ENCODE results near the gene GPR156.

Gene GPR156

GRCh38 chr3:120192579-120192978 lies 92.4 kb downstream of the GPR156 start:
- DNase-seq: no peak

GRCh38 chr3:120192159-120192558 lies 92.9 kb downstream of the GPR156 start:
- peak; percentile 17 for DNase-seq

GRCh38 chr3:120182613-120183511 lies 102.2 kb downstream of the GPR156 start:
- peak; percentile 54 for DNase-seq

- peak; percentile 15 for DNase-seq
These were observed 103.4 kb downstream of the GPR156 start for GRCh38 chr3:120181632-120182031.

- no peak for DNase-seq
These were observed 104.2 kb downstream of the GPR156 start for GRCh38 chr3:120180731-120181412.

GRCh38 chr3:120177707-120178306 lies 107.2 kb downstream of the GPR156 start:
- DNase-seq: peak; percentile 49

GRCh38 chr3:120177151-120177550 lies 107.9 kb downstream of the GPR156 start:
- no peak for DNase-seq

- no peak for DNase-seq
These were observed 110.0 kb downstream of the GPR156 start for GRCh38 chr3:120174811-120175539.

- DNase-seq: no peak
These were observed 111.9 kb downstream of the GPR156 start for GRCh38 chr3:120173056-120173675.

GRCh38 chr3:120172070-120172469 lies 113.0 kb downstream of the GPR156 start:
- no peak for DNase-seq

GRCh38 chr3:120171134-120171873 lies 113.7 kb downstream of the GPR156 start:
- DNase-seq: no peak

- no peak for DNase-seq
These were observed 114.8 kb downstream of the GPR156 start for GRCh38 chr3:120170223-120170622.

GRCh38 chr3:120169407-120169806 lies 115.6 kb downstream of the GPR156 start:
- no peak for DNase-seq

- DNase-seq: no peak
These were observed 116.4 kb downstream of the GPR156 start for GRCh38 chr3:120168611-120169010.

GRCh38 chr3:120168038-120168437 lies 117.0 kb downstream of the GPR156 start:
- DNase-seq: no peak

- no peak for DNase-seq
These were observed 117.5 kb downstream of the GPR156 start for GRCh38 chr3:120167488-120167887.

GRCh38 chr3:120163816-120164215 lies 121.2 kb downstream of the GPR156 start:
- no peak for DNase-seq

- DNase-seq: no peak
These were observed 122.0 kb downstream of the GPR156 start for GRCh38 chr3:120163026-120163425.

GRCh38 chr3:120162400-120162799 lies 122.6 kb downstream of the GPR156 start:
- DNase-seq: no peak

GRCh38 chr3:120161902-120162301 lies 123.1 kb downstream of the GPR156 start:
- DNase-seq: peak; percentile 26

- no peak for DNase-seq
These were observed 125.0 kb downstream of the GPR156 start for GRCh38 chr3:120160050-120160449.

- no peak for DNase-seq
These were observed 127.3 kb downstream of the GPR156 start for GRCh38 chr3:120157681-120158080.

All from hematopoietic multipotent progenitor cell treated with erythropoietin and hydrocortisone succinate and interleukin-3 and kit ligand, for 4 days (in vitro differentiated cells).